Hematopoietic multipotent progenitor cell treated with erythropoietin and hydrocortisone succinate and interleukin-3 and kit ligand, for 6 days (in vitro differentiated cells): ENCODE measurements around the gene DCHS1.

ENCODE experiments used
- DNase-seq: peaks from one replicate; pipeline ENCODE4 v3.0.0-alpha.2; 2015

The DCHS1 gene

GRCh38 chr11:6646071-6646470, 9.5 kb downstream of the DCHS1 start:
- no peak for DNase-seq

- no peak for DNase-seq
These were observed 12.7 kb downstream of the DCHS1 start for GRCh38 chr11:6642957-6643356.

- DNase-seq = no peak
These were observed 14.5 kb downstream of the DCHS1 start for GRCh38 chr11:6640985-6641701.

- DNase-seq = no peak
These were observed 15.3 kb downstream of the DCHS1 start for GRCh38 chr11:6640036-6640984.

GRCh38 chr11:6638429-6638828, 17.2 kb downstream of the DCHS1 start:
- peak; percentile 15 for DNase-seq

- DNase-seq = no peak
These were observed 17.7 kb downstream of the DCHS1 start for GRCh38 chr11:6637871-6638270.

DNA sequence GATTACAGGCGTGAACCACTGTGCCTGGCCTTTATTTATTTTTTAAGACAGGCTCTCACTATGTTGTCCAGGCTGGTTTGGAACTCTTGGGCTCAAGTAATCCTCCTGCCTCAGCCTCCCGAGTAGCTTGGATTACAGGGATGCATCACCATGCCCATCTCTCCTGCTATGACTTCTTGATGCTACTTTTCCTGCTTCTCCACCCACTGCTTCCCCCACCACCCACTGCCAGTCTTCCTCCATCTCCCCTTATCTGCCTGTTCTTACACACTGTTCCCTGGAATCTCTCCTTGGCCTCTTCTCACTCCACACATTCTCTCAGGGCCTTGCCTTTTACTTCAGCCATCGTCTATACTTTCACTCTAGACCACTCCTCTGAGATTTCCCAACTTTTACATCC, 19.1 kb downstream of the DCHS1 start:
- DNase-seq = no peak

DNA sequence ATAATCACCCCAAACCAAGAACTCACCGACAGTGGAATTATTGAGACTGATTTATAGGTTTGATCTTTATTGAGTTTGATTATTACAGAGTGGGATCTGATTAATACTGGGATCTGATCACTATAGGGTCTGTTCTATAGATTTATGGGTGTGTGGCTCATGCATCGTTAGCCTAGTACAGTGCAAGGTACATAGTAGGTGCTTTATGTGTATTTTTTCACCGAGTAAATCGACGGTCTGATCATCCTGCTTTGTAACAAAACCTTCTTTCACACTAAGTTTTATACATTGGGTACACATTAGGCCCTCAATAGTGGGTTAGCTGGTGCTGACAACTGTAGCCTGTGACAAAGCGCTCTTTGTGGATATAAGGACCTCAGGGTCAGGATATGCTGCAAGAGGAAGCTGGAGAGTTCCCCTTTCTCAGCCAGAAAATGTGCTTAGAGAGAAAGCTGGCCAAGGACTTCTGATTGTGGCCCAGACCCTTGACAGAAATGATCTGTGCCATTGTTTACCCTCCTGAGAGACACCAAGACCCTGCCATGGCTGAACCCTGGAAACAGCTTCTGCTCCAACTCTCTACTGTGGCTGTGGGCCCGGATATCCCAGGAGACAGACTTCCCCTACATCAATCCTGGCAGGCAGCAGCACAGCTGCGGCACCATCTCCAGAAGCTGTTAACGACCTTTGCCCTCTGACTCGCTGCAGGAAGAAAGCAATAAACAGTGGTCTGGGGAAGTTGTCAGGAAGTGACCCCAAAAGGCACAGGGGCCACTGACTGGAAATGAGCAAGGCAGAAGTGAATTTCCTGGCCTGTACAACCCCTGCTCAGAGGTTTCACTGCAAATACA, 20.3 kb downstream of the DCHS1 start:
- peak; percentile 57 for DNase-seq

DNA sequence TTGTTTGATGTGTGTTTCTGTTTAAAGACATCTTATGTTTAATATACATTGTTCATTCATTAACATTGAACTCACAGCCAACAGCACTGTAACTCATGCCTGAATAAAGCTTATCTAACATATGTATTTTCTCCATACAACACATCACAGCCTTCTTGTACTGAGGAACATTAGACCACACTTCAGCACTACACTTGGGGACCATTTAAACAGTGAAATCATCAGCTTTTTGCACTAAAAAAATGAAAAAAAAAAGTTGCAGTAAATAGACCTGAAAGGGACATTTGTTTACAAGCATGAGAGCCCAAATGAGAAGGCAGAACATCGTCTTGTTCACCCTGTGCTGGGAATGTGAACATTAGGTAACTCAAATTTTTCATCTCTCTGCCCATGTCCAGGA, 21.1 kb downstream of the DCHS1 start:
- DNase-seq = no peak

- DNase-seq = no peak
These were observed 21.9 kb downstream of the DCHS1 start for GRCh38 chr11:6633422-6634408.

DNA sequence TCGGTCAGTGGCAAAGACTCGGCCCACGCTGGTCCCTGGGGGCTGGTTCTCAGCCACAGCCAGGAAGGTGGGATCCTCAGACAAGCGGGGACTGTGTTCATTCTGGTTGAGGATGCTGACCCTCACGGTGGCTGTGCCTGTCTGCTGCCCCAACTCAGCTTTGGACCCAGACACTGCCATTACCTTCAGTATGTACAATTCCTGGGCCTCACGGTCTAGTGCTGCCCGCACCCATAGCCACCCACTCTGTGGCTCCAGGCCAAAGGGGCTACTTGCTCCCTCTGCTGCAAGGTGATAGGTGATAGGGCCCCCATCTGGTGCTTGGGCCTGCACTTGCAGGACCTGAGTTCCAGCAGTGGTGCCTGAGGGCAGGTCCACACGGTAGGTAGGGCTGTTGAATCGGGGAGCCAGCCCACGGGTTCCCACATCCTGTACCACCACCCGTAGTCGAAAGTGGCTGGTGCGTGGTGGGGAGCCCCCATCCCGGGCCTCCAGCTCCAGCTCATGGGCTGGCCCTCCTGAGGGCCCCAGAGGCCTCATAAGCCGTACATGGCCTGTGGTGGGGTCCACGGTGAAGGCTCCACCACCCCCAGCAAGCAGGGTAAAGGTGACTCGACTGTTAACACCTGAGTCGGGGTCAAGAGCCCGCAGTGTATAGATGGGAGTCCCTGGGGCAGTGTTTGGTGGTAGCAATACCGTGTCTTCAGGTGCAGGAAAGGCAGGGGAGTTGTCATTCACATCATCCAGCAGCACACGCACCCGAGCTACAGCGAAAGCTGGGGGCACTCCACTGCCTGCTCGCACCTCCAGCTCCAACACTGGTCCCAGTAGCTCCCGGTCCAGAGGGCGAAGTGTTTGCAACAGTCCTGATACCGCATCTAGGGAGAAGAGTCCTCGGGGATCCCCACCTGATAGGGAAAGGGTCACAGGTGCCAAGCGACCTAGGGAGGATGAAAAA, 23.2 kb downstream of the DCHS1 start:
- DNase-seq = no peak

GRCh38 chr11:6631361-6631890, 24.2 kb downstream of the DCHS1 start:
- no peak for DNase-seq

DNA sequence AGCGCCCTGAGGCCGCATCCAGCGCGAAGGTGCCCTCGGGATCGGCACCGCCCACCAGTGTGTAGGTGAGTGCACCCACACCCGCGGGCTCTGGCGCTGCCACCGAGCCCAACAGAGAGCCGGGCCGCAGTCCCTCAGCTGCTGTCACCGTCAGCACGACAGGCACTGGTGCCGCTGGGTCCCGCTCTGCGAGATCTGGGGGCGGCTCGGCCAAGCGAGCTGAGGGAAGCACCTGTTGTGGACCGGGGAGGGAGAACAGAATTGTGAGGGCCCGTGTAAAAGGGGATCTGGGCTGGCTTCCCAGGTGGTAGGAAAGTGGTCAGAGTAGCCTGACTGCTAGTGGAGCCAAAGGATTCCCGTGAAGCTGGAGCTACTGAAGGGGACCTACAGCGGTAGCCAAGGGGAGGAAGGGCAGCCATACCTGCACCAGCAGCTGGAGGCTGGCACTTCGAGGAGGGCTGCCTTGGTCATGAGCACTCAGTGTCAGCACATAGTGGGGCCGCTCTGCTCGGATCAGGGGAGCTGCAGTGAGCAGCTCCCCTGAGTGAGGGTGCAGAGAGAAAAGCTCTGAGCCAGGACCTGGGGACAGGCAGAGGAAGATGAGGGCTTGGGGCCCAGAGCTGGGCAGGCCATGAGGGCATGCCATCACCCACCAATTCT, 24.8 kb downstream of the DCHS1 start:
- DNase-seq = no peak

DNA sequence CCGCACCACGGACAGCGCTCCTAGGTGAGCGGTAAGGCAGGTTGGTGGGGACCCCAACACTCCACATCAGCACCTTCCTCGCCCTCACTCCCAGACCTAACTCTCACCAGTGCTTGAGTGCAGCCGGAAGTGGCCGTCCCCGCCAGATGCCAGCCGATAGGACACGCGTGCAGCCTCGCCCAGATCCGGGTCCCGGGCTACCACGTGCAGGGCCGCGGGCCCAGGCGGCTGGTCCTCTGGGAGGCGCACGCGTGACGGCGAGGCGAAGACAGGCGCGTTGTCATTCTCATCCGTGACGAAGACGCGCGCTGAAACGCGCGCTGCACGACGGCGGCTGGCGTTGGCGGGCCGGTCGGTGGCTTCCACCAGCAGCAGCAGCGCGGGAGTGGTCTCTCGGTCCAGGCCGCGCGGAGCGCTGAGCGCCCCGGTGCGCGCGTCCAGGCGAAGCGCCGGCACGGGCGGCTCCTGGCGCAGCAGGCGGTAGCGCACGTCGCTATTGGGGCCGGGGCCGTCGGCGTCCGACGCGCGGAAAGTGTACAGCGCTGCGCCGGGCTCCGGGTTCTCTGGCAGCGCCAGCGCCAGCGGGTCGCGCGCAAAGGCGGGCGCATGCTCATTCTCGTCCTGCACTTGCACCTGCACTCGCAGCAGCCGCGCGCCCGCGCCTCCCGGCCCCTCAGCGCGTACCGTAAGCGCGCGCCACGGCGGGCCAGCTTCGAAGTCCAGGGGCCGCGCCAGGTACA, 25.5 kb downstream of the DCHS1 start:
- no peak for DNase-seq

DNA sequence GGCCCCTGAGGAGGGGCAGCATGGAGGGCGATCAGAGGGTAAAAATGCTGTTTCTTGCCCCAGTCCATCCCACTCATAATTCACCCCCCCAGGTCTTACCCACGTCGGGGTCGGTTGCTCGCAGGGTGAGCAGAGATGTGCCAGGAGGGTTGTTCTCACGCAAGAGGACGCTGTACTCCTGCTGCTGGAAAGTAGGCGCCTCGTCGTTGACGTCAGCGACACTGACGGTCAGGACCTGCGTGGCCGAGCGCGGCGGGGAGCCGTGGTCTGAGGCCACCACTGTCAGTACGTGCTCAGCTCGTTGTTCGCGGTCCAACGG, 26.1 kb downstream of the DCHS1 start:
- DNase-seq = no peak

GRCh38 chr11:6628526-6628925, 27.1 kb downstream of the DCHS1 start:
- DNase-seq = no peak

- DNase-seq = no peak
These were observed 27.8 kb downstream of the DCHS1 start for GRCh38 chr11:6627762-6628241.

DNA sequence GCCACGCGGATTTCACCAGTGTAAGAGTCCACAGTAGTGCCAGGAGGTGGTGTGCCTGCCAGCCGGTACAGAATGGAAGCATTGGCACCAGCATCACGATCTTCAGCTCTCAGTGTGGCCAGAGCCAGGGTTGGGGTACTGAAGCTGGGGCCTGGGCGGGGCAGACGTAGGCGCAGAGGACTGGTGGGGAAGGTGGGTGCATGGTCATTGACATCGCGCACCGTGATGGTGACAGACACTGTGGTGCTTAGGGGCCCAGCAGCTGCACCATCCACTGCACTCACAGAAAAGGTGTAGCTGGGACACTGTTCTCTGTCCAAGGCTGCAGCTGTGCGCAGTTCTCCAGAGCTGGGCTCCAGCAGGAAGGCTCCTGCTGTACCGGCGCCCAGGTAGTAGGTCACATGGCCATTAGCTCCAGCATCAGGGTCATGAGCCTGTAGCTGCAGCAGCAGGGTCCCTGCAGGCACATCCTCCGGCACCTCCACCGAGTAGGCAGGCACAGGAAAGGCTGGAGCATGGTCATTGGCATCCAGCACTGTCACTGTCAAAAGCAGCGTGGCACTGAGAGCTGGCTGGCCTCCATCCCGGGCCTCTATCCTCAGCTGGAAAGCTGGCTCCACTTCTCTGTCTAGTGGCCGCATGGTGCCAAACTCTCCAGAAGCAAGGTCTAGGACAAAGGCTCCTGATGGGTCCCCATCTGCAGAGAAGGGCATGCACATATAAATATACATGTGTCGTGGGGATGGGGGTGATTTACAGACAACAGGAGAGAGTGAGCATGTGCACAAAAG, 28.4 kb downstream of the DCHS1 start:
- no peak for DNase-seq
